CD4-positive, alpha-beta T cell treated with Interleukin-17A for 4 hours (primary cell): ENCODE results near the gene RNASE12.
"Not testable (repeated sequence)": the region's sequence is repeated elsewhere in the genome, so short reads cannot be mapped to it uniquely, and the experiment has no call there.

Experiments used
- DNase-seq: peaks from one replicate; pipeline ENCODE4 v3.0.0-alpha.2; 2020; ENCODE audit warnings: mixed read lengths

RNASE12 gene

GRCh38 chr14:20578784-20579502 is 12.2 kb downstream of the RNASE12 start:
- DNase-seq, result no peak

DNA sequence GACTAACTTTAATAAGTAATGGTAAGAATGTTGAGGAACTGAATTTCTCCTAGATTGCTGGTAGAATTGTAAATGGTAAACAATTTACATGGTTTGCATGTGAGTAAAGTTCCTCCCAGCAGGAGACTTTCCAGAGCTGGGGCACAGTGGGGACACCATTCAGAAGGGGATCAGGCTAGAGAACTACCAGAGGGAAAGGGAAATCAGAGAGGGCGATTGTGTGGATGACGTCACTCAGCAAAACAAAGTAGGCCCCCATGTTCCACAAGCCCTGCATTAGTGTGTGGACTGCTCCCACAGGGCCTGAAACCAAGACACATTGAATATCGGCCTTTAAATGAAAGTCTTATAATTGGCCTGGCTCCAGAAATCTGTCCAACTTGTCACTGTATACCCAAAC is 12.9 kb downstream of the RNASE12 start:
- no peak for DNase-seq

DNA sequence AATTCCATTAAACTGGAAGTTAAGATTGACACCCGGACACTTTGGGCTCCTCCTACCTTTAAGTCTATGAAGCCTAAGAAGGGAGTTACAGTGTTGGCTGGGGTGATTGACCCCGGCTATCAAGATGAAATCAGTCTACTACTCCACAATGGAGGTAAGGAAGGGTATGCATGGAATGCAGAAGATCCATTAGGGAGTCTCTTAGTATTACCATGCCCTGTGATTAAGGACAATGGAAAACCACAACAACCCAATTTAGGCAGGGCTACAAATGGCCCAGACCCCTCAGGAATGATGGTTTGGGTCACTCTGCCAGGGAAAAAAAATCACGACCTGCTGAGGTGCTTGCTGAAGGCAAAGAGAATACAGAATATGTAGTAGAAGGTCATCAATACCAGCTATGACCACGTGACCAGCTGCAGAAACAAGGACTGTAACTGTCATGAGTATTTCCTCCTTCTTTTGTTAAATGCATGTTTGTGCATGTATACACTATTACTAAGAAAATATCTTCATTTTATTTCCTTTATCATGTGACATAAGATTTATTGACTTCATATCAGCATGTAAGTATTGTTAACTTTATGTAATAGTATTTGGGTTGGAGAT is 18.7 kb downstream of the RNASE12 start:
- not testable (repeated sequence) for DNase-seq

GRCh38 chr14:20570720-20571119 is 20.5 kb downstream of the RNASE12 start:
- not testable (repeated sequence) for DNase-seq

GRCh38 chr14:20569865-20570264 is 21.3 kb downstream of the RNASE12 start:
- DNase-seq, result not testable (repeated sequence)

DNA sequence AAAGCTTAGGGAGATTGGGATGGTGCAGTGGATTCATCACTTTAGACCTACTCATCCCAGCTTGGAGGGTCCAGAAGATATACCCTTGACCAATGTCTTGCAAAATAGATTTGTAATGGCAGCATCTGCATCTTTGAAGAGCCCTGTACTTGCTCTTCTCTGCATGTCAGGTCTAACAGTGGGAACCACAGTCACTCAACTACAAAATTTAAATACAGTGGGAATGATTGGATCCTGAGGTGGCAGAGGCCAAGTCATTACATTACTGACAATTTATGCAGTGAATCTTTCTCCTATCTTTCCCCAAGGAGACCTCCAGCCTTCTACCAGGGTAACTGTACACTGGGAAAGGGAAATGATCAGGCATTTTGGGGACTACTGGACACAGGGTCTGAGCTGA is 22.1 kb downstream of the RNASE12 start:
- DNase-seq, result no peak

GRCh38 chr14:20568393-20568792 is 22.8 kb downstream of the RNASE12 start:
- DNase-seq, result no peak

DNA sequence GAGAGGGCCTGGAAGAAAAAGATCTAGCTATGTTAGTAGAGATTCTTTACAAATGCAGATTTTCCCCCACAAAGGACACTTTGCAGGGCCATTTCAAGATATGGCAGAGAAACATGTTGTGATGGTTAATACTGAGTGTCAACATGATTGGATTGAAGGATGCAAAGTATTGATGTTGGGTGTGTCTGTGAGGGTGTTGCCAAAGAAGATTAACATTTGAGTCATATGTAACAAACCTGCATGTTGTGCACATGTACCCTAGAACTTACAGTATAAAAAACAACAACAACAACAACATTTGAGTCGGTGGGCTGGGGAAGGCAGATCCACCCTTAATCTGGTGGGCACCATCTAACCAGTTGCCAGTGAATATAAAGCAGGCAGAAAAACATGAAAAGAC is 24.0 kb downstream of the RNASE12 start:
- DNase-seq, result not testable (repeated sequence)

GRCh38 chr14:20564501-20564997 is 26.6 kb downstream of the RNASE12 start:
- DNase-seq, result no peak

- DNase-seq, result no peak
Measured at GRCh38 chr14:20563971-20564370, 27.2 kb downstream of the RNASE12 start.

- DNase-seq, result no peak
Measured at GRCh38 chr14:20560961-20561360, 30.2 kb downstream of the RNASE12 start, which contains the start of gene RNASE9. Gene RNASE9 (minus strand): TSS chr14:20561047.

DNA sequence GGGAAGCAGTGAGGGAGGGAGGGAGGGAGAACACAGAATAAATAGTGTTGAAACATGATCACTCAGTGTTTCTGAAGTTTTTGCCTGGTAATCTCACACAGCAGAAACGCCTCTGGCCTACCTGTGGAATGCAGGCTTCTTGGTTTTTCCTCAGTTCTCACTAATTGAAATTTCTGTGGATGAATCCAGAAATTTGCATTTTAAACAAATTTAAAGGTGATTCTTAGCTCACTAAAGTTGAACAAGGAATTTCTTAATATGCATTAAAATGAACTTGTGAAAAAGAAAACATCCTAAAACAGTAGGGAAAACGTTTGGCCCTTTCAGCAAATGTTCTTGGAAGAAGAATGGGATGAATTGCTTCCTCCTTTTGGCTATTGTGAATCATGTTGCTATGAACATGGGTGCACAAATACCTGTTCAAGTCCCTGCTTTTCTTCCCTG is 31.7 kb downstream of the RNASE12 start:
- DNase-seq, result no peak

GRCh38 chr14:20557212-20557542 is 34.0 kb downstream of the RNASE12 start:
- no peak for DNase-seq

GRCh38 chr14:20556500-20557211 is 34.5 kb downstream of the RNASE12 start:
- DNase-seq, result no peak

DNA sequence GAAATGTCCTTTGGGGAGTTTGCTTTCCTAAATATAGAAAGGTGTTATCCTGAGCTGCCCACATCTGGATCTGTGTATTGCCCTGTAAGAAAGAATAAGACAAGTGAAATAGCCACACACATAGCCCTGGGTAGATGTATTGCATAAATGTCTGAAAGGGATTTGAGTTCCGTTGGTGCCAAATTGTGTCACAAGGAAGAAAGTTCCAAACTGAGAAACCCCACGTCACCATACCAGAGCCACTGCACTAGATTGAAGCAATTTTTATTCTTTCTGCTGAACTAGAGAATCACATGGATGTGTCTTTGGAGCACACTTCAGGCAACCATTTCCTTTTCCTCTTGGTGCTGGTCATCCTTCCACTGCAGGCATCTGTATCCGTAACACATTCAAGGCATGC is 35.3 kb downstream of the RNASE12 start:
- DNase-seq, result no peak

GRCh38 chr14:20553024-20553423 is 38.2 kb downstream of the RNASE12 start:
- no peak for DNase-seq

GRCh38 chr14:20551606-20552005 is 39.6 kb downstream of the RNASE12 start:
- no peak for DNase-seq

- DNase-seq, result no peak
Measured at GRCh38 chr14:20550926-20551325, 40.2 kb downstream of the RNASE12 start.

GRCh38 chr14:20548414-20549158 is 42.6 kb downstream of the RNASE12 start:
- DNase-seq, result no peak

- no peak for DNase-seq
Measured at GRCh38 chr14:20546877-20547276, 44.3 kb downstream of the RNASE12 start.
